AG04450 (cell line): Measurements from ENCODE around the gene MICALL2. TPM values are rescaled to one million over a fixed set of nuclear protein-coding genes. Genes with fewer than 3 reads are reported as not detected.
A peak's percentile ranks its signal among the peaks of the same experiment; 100 is the strongest.

Experiments used
- CTCF ChIA-PET: fragments of 300-600, 350-600 bp; formaldehyde crosslinking; extraction: SDS; loops from one replicate; lab custom pipeline; 2022; ENCODE audit warnings: antibody characterized with exemption, inconsistent platforms; lab: Charles Lee
- POLR2A ChIA-PET: fragments of 350-600 bp; formaldehyde crosslinking; extraction: SDS; loops from one replicate; lab custom pipeline; 2021; ENCODE audit warnings: antibody characterized with exemption, inconsistent platforms; lab: Yijun Ruan, JAX
- DNase-seq: peaks from one replicate; pipeline ENCODE4 v3.0.0-alpha.2; 2011; ENCODE audit warnings: low read depth, low spot score
- H3K27ac ChIP-seq: one replicate; pipeline ENCODE4 v1.5.1; 2012; ENCODE audit warnings: low read depth, low read length, control low read depth
- H3K27me3 ChIP-seq: one replicate; pipeline ENCODE4 v1.6.0; 2012; ENCODE audit warnings: low read length; ENCODE audit not compliant: control insufficient read depth, insufficient read depth
- H3K4me3 ChIP-seq: 2 replicates; pipeline ENCODE4 v1.5.1; 2011; ENCODE audit warnings: mild to moderate bottlenecking, low read depth, low read length, control low read depth
- H3K9me3 ChIP-seq: 2 replicates; pipeline ENCODE4 v1.5.1; 2012; ENCODE audit warnings: low read length; ENCODE audit not compliant: control insufficient read depth, insufficient read depth
- CTCF ChIP-seq: IDR thresholded peaks from 2 replicates; pipeline ENCODE4 v1.5.1; 2011; ENCODE audit warnings: low read depth, low read length, control low read depth, inconsistent platforms
- polyA plus RNA-seq: library from polyadenylated mRNA; depleted of rRNA; stranded (reverse); fragments of >200 nt; gene quantifications from 2 replicates; pipeline ENCODE4 v1.2.3, GENCODE V29; 2011

Gene MICALL2
- polyA plus RNA-seq, 1 experiment, result 8.5 TPM

GRCh38 chr7:1470901-1471300 is 11.6 kb upstream of the MICALL2 start:
- TF ChIP-seq CTCF, result no peak
- Histone ChIP-seq H3K27me3 (no peaks in the 10 kb centered on the region), H3K27ac (no peak overlapping the region), H3K9me3 (no peaks in the 10 kb centered on the region), H3K4me3 (no peak overlapping the region)
- POLR2A ChIA-PET, result no interaction called here
- CTCF ChIA-PET, result no interaction called here
- no peak for DNase-seq

- ChIA-PET POLR2A (no interaction called here), CTCF (no interaction called here)
- Histone ChIP-seq H3K27me3 (peaks cover 3% of the 10 kb centered on the region), H3K27ac (no peak overlapping the region), H3K4me3 (no peak overlapping the region), H3K9me3 (no peaks in the 10 kb centered on the region)
- TF ChIP-seq CTCF, result no peak
- DNase-seq, result no peak
Observed at GRCh38 chr7:1468643-1469298, 9.5 kb upstream of the MICALL2 start.

DNA sequence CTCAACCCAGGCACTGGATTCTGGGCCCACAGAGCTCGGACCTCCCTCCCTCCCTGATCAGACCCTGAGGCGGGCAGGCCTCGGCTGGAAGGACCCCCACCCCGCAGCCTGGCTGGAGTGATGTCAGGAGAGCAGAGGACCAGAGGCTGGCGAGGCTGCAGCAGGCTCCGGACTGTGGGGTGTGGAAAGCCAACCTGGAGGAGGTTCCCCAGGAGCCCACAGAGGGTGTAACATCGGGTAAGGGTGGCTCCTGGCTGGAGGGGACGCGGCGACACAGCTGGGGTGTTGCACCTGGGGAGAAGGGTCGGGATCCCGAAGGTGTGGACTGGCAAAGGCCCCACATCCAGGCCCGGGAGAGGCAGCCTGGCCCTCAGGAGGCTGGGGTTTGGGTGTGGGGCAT is 8.9 kb upstream of the MICALL2 start:
- POLR2A ChIA-PET, result no interaction called here
- Histone ChIP-seq H3K27me3 (peaks cover 3% of the 10 kb centered on the region), H3K4me3 (no peak overlapping the region), H3K27ac (no peak overlapping the region), H3K9me3 (no peaks in the 10 kb centered on the region; the same call in 1 of the 2 replicates)
- CTCF ChIA-PET, result no interaction called here
- DNase-seq, result no peak
- TF ChIP-seq CTCF, result no peak

GRCh38 chr7:1466524-1467271 is 7.4 kb upstream of the MICALL2 start:
- Histone ChIP-seq H3K9me3 (no peaks in the 10 kb centered on the region; the same call in 1 of the 2 replicates), H3K4me3 (no peak overlapping the region), H3K27ac (peak overlapping the region; percentile 39), H3K27me3 (peaks cover 3% of the 10 kb centered on the region)
- TF ChIP-seq CTCF, result no peak
- no peak for DNase-seq
- POLR2A ChIA-PET, result interaction anchor here (0.6 kb wide), 1 partner anchor 12 kb away, joined by 4 read pairs; no protein-coding TSS in a partner anchor
- CTCF ChIA-PET, result interaction anchor here (1.4 kb wide), 1 partner anchor 8 kb away, joined by 5 read pairs; no protein-coding TSS in a partner anchor

GRCh38 chr7:1464694-1465093 is 5.4 kb upstream of the MICALL2 start:
- no peak for TF ChIP-seq CTCF
- CTCF ChIA-PET, result interaction anchor here (1.8 kb wide), 1 partner anchor 10 kb away, joined by 7 read pairs; no protein-coding TSS in a partner anchor
- Histone ChIP-seq H3K4me3 (no peak overlapping the region), H3K9me3 (no peaks in the 10 kb centered on the region; the same call in 1 of the 2 replicates), H3K27ac (no peak overlapping the region), H3K27me3 (peaks cover 3% of the 10 kb centered on the region)
- POLR2A ChIA-PET, result no interaction called here
- no peak for DNase-seq
